HPDE6-E6E7 (cell line): ENCODE data around the gene DBN1.
"Not testable (repeated sequence)": the region's sequence is repeated elsewhere in the genome, so short reads cannot be mapped to it uniquely, and the experiment has no call there.

ENCODE experiments used
- DNase-seq: peaks from one replicate; pipeline ENCODE4 v3.0.0; 2011; ENCODE audit warnings: missing footprints; ENCODE audit errors: extremely low spot score

DBN1 gene

GRCh38 chr5:177429248-177430040 is 44.0 kb downstream of the DBN1 start:
- DNase-seq: no peak

GRCh38 chr5:177428574-177429217 is 44.7 kb downstream of the DBN1 start:
- no peak for DNase-seq

GRCh38 chr5:177427919-177428573 is 45.4 kb downstream of the DBN1 start:
- DNase-seq: no peak

GRCh38 chr5:177427211-177427822 is 46.1 kb downstream of the DBN1 start:
- no peak for DNase-seq

GRCh38 chr5:177426566-177427210 is 46.7 kb downstream of the DBN1 start, which contains the start of gene GRK6:
Gene GRK6 (plus strand): TSS chr5:177426676. CDS start chr5:177426846, 170 bp downstream.
- DNase-seq: no peak

- DNase-seq: peak; percentile 100
Measured at GRCh38 chr5:177425801-177426565, 47.5 kb downstream of the DBN1 start.

- no peak for DNase-seq
Measured at GRCh38 chr5:177425196-177425800, 48.1 kb downstream of the DBN1 start.

- no peak for DNase-seq
Measured at GRCh38 chr5:177423671-177424070, 49.8 kb downstream of the DBN1 start.

GRCh38 chr5:177421062-177421798 is 52.2 kb downstream of the DBN1 start:
- no peak for DNase-seq

- DNase-seq: not testable (repeated sequence)
Measured at GRCh38 chr5:177420472-177420871, 53.0 kb downstream of the DBN1 start.

- no peak for DNase-seq
Measured at GRCh38 chr5:177419046-177419445, 54.4 kb downstream of the DBN1 start.

GRCh38 chr5:177417081-177417480 is 56.4 kb downstream of the DBN1 start:
- not testable (repeated sequence) for DNase-seq

GRCh38 chr5:177414481-177414880 is 59.0 kb downstream of the DBN1 start:
- no peak for DNase-seq

GRCh38 chr5:177412603-177413233 is 60.7 kb downstream of the DBN1 start:
- DNase-seq: no peak

- DNase-seq: no peak
Measured at GRCh38 chr5:177410575-177410974, 62.9 kb downstream of the DBN1 start.

- DNase-seq: no peak
Measured at GRCh38 chr5:177409043-177409801, 64.2 kb downstream of the DBN1 start, which contains the start of gene F12. Gene F12 (minus strand): TSS chr5:177409564. CDS start chr5:177409527, 37 bp downstream.
